ENCODE measurements around the gene PSME3IP1.

- TF ChIP-seq CTCF (IDR thresholded peaks at IDR 0.05) (no peak), POLR2A (IDR thresholded peaks at IDR 0.05) (no peak)
These were observed 77.4 kb downstream of the PSME3IP1 start for GRCh38 chr16:57108432-57108831.

Measured in lower leg skin (tissue), 3 donors.